H9 (cell line): ENCODE results near the gene ZNF831. TPM values are rescaled to one million over a fixed set of nuclear protein-coding genes. Genes with fewer than 3 reads are reported as not detected.

Experiments
- DNase-seq: peaks from one replicate; pipeline ENCODE4 v3.0.0-alpha.2; 2017
- H2AFZ ChIP-seq: one replicate; pipeline ENCODE4 v1.6.1; 2013; ENCODE audit warnings: mild to moderate bottlenecking, low read length, control low read depth, moderate library complexity
- H2AK5ac ChIP-seq: 2 replicates; pipeline ENCODE4 v1.6.1; 2013; ENCODE audit warnings: low read length, control low read depth, mixed read lengths; ENCODE audit not compliant: insufficient read length
- H2BK120ac ChIP-seq: one replicate; pipeline ENCODE4 v1.6.1; 2013; ENCODE audit warnings: low read depth, mild to moderate bottlenecking, low read length, control low read depth, inconsistent platforms; ENCODE audit not compliant: poor library complexity, severe bottlenecking
- H2BK12ac ChIP-seq: 2 replicates; pipeline ENCODE4 v1.6.1; 2013; ENCODE audit warnings: low read length, control low read depth, mixed read lengths, low read depth; ENCODE audit not compliant: insufficient read length
- H2BK15ac ChIP-seq: 2 replicates; pipeline ENCODE4 v1.6.1; 2013; ENCODE audit warnings: low read depth, low read length, control low read depth
- H2BK20ac ChIP-seq: one replicate; pipeline ENCODE4 v1.6.1; 2013; ENCODE audit warnings: low read depth, mild to moderate bottlenecking, low read length, control low read depth, inconsistent platforms; ENCODE audit not compliant: poor library complexity, severe bottlenecking
- H2BK5ac ChIP-seq: 2 replicates; pipeline ENCODE4 v1.6.1; 2013; ENCODE audit warnings: low read length, control low read depth, mixed read lengths; ENCODE audit not compliant: insufficient read length
- H3K14ac ChIP-seq: 2 replicates; pipeline ENCODE4 v1.6.1; 2013; ENCODE audit warnings: low read length, control low read depth; ENCODE audit not compliant: insufficient read depth
- H3K18ac ChIP-seq: 2 replicates; pipeline ENCODE4 v1.6.1; 2013; ENCODE audit warnings: low read depth, mild to moderate bottlenecking, mixed read lengths, low read length, control low read depth; ENCODE audit not compliant: insufficient read length
- H3K23ac ChIP-seq: 2 replicates; pipeline ENCODE4 v1.6.1; 2013; ENCODE audit warnings: low read length, control low read depth, mixed read lengths, low read depth; ENCODE audit not compliant: insufficient read length
- H3K23me2 ChIP-seq: 2 replicates; pipeline ENCODE4 v1.6.1; 2013; ENCODE audit warnings: low read depth, mild to moderate bottlenecking, mixed read lengths, low read length, control low read depth; ENCODE audit not compliant: insufficient read length, poor library complexity, severe bottlenecking
- H3K27ac ChIP-seq: 2 replicates; pipeline ENCODE4 v1.5.1; 2013; ENCODE audit warnings: low read length, control low read depth, mixed read lengths, low read depth; ENCODE audit not compliant: insufficient read length
- H3K27me3 ChIP-seq: 2 replicates; pipeline ENCODE4 v1.6.1; 2013; ENCODE audit warnings: low read length, control low read depth, inconsistent platforms; ENCODE audit not compliant: insufficient read depth
- H3K4ac ChIP-seq: 2 replicates; pipeline ENCODE4 v1.6.1; 2013; ENCODE audit warnings: low read depth, mild to moderate bottlenecking, control low read depth, inconsistent platforms, low read length, moderate library complexity
- H3K4me1 ChIP-seq: 2 replicates; pipeline ENCODE4 v1.6.1; 2013; ENCODE audit warnings: low read length, control low read depth, inconsistent platforms; ENCODE audit not compliant: insufficient read depth
- H3K4me2 ChIP-seq: 2 replicates; pipeline ENCODE4 v1.6.1; 2013; ENCODE audit warnings: low read length, control low read depth, mixed read lengths; ENCODE audit not compliant: insufficient read length, insufficient read depth
- H3K56ac ChIP-seq: 2 replicates; pipeline ENCODE4 v1.6.1; 2013; ENCODE audit warnings: low read depth, mild to moderate bottlenecking, mixed read lengths, low read length, control low read depth; ENCODE audit not compliant: insufficient read length
- H3K79me1 ChIP-seq: 2 replicates; pipeline ENCODE4 v1.6.1; 2013; ENCODE audit warnings: low read depth, mild to moderate bottlenecking, moderate library complexity, low read length, control low read depth, inconsistent platforms; ENCODE audit not compliant: insufficient read depth, poor library complexity, severe bottlenecking
- H3K79me2 ChIP-seq: 2 replicates; pipeline ENCODE4 v1.6.1; 2013; ENCODE audit warnings: low read length, control low read depth, inconsistent platforms; ENCODE audit not compliant: insufficient read depth
- H3K9ac ChIP-seq: 2 replicates; pipeline ENCODE4 v1.6.1; 2013; ENCODE audit warnings: low read length, control low read depth, mixed read lengths; ENCODE audit not compliant: insufficient read length; ENCODE audit errors: extremely low read depth
- H3K9me3 ChIP-seq: one replicate; pipeline ENCODE4 v1.6.1; 2013; ENCODE audit warnings: low read depth, low read length, inconsistent platforms; ENCODE audit not compliant: control insufficient read depth
- H3T11ph ChIP-seq: one replicate; pipeline ENCODE4 v1.6.1; 2013; ENCODE audit warnings: mild to moderate bottlenecking, low read length, control low read depth, inconsistent platforms
- H4K20me1 ChIP-seq: one replicate; pipeline ENCODE4 v1.6.1; 2013; ENCODE audit not compliant: control insufficient read depth, insufficient read length, insufficient read depth
- H4K5ac ChIP-seq: 2 replicates; pipeline ENCODE4 v1.6.1; 2013; ENCODE audit warnings: low read depth, mild to moderate bottlenecking, mixed read lengths, low read length, control low read depth; ENCODE audit not compliant: insufficient read length
- H4K8ac ChIP-seq: replicated peaks from 2 replicates; pipeline ENCODE4 v1.6.1; 2013; ENCODE audit warnings: low read length, control low read depth, mixed read lengths, low read depth; ENCODE audit not compliant: insufficient read length
- H4K91ac ChIP-seq: 2 replicates; pipeline ENCODE4 v1.6.1; 2013; ENCODE audit warnings: low read depth, mild to moderate bottlenecking, moderate library complexity, mixed read lengths, low read length, control low read depth; ENCODE audit not compliant: insufficient read length
- H3K27ac Mint-ChIP-seq, 3 experiments: 2 replicates in 2 of 3; 3 replicates in 1 of 3; pipeline ENCODE4 v1.8.0; 2020 to 2021; ENCODE audit warnings: mixed read lengths in 3 of 3, mild to moderate bottlenecking in 1 of 3, moderate library complexity in 1 of 3
- H3K27me3 Mint-ChIP-seq: 2 replicates; pipeline ENCODE4 v1.8.0; 2021; ENCODE audit warnings: low read depth, mild to moderate bottlenecking, moderate library complexity, mixed read lengths
- H3K36me3 Mint-ChIP-seq, 3 experiments: 2 replicates in 2 of 3; 3 replicates in 1 of 3; pipeline ENCODE4 v1.8.0; 2020 to 2021; ENCODE audit warnings: low read depth in 3 of 3, mixed read lengths in 3 of 3; ENCODE audit not compliant: insufficient read depth in 1 of 3
- H3K4me1 Mint-ChIP-seq, 2 experiments: 2 replicates each; pipeline ENCODE4 v1.8.0; 2020; ENCODE audit warnings: mixed read lengths in 2 of 2
- H3K4me3 Mint-ChIP-seq, 2 experiments: 2 replicates in 1 of 2; 3 replicates in 1 of 2; pipeline ENCODE4 v1.8.0; 2020 to 2021; ENCODE audit warnings: mild to moderate bottlenecking in 2 of 2, mixed read lengths in 2 of 2, moderate library complexity in 1 of 2
- H3K9me3 Mint-ChIP-seq, 2 experiments: 2 replicates in 1 of 2; 3 replicates in 1 of 2; pipeline ENCODE4 v1.8.0; 2020; ENCODE audit warnings: mild to moderate bottlenecking in 2 of 2, mixed read lengths in 2 of 2, moderate library complexity in 1 of 2
- WGBS: extraction: QIAGEN DNeasy Blood & Tissue Kit; methylation state at CpG from one replicate; pipeline ENCODE4 v1.1.7; 2013; ENCODE audit warnings: missing lambda C conversion rate, low lambda C conversion rate, mixed read lengths; ENCODE audit not compliant: insufficient read length; ENCODE audit errors: extremely low coverage; 5-methylcytosine and 5-hydroxymethylcytosine counted together
- total RNA-seq: library from RNA; stranded (reverse); gene quantifications from 2 replicates; pipeline ENCODE4 v1.2.1, GENCODE V29; 2021
- TF ChIP-seq, protein P1 (sequence below): fragments of 200-600 bp; sonication (generic); conservative IDR thresholded peaks from 3 replicates; pipeline ENCODE4 v1.8.0; 2021; ENCODE audit warnings: antibody characterized with exemption, mild to moderate bottlenecking

ZNF831 gene
- total RNA-seq, 1 experiment from 2014 or later: not detected

DNA sequence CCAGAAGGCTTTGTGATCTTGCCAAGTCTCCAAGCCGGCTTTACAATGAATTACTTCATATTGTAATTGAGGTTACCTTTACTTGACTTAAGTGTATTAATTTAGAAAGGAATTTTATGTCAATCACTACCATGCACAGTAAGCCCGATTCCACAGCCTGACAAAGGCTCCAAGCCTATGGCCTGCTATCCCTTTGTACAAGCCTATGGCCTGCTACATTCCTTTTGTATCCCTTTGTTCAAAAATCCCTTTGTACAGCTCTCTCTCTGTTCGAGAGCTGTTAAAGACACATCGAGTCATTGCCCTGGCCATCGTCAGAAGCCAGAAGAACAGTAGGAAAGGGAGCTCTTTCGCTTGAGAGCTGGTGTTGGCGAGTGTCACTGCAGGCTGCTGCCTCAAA, 134.1 kb downstream of the ZNF831 start:
- H2BK120ac ChIP-seq: no peak overlapping the region
- H3K27me3 ChIP-seq: peaks cover 30% of the 10 kb centered on the region; the same call in 1 of the 2 replicates
- TF ChIP-seq, protein P1, sequence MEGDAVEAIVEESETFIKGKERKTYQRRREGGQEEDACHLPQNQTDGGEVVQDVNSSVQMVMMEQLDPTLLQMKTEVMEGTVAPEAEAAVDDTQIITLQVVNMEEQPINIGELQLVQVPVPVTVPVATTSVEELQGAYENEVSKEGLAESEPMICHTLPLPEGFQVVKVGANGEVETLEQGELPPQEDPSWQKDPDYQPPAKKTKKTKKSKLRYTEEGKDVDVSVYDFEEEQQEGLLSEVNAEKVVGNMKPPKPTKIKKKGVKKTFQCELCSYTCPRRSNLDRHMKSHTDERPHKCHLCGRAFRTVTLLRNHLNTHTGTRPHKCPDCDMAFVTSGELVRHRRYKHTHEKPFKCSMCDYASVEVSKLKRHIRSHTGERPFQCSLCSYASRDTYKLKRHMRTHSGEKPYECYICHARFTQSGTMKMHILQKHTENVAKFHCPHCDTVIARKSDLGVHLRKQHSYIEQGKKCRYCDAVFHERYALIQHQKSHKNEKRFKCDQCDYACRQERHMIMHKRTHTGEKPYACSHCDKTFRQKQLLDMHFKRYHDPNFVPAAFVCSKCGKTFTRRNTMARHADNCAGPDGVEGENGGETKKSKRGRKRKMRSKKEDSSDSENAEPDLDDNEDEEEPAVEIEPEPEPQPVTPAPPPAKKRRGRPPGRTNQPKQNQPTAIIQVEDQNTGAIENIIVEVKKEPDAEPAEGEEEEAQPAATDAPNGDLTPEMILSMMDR: no peak
- no peak overlapping the region for H4K91ac ChIP-seq
- H3K9me3 ChIP-seq: no peaks in the 10 kb centered on the region
- no peak overlapping the region for H2BK15ac ChIP-seq
- Mint-ChIP-seq H3K36me3 (no peaks in the 10 kb centered on the region), H3K4me3 (no peak overlapping the region), H3K4me1 (peaks cover 4 to 10% of the 10 kb centered on the region in 2 experiments; a peak in 3 of 4 replicates), H3K9me3 (no peaks in the 10 kb centered on the region), H3K27ac (no peak overlapping the region), H3K27me3 (peaks cover 97% of the 10 kb centered on the region)
- H3T11ph ChIP-seq: no peak overlapping the region
- H4K20me1 ChIP-seq: no peaks in the 10 kb centered on the region
- H3K27ac ChIP-seq: no peak overlapping the region
- H3K23me2 ChIP-seq: no peaks in the 10 kb centered on the region
- H3K4ac ChIP-seq: no peak overlapping the region
- H2BK12ac ChIP-seq: no peak overlapping the region
- no peak for DNase-seq
- no peak overlapping the region for H3K18ac ChIP-seq
- H3K14ac ChIP-seq: no peak overlapping the region
- H2AK5ac ChIP-seq: no peak overlapping the region
- no peak overlapping the region for H2AFZ ChIP-seq
- H4K5ac ChIP-seq: no peak overlapping the region
- no peak overlapping the region for H4K8ac ChIP-seq
- no peak overlapping the region for H2BK5ac ChIP-seq
- H3K79me2 ChIP-seq: no peaks in the 10 kb centered on the region
- no peak overlapping the region for H3K23ac ChIP-seq
- no CpG with 5 or more reads among the region's 7 CpGs for WGBS
- H3K4me2 ChIP-seq: no peak overlapping the region
- H3K9ac ChIP-seq: no peak overlapping the region
- no peak overlapping the region for H2BK20ac ChIP-seq
- H3K56ac ChIP-seq: no peak overlapping the region
- H3K79me1 ChIP-seq: no peaks in the 10 kb centered on the region
- H3K4me1 ChIP-seq: no peaks in the 10 kb centered on the region
